K562 (cell line): ENCODE results near the gene DOCK4. TPM values are rescaled to one million over a fixed set of nuclear protein-coding genes. Genes with fewer than 3 reads are reported as not detected.

Experiments
- CBFA2T3 ChIP-seq: fragments of 450-650 bp; IDR thresholded peaks from 2 replicates; pipeline ENCODE4 v1.6.1; 2017
- EP400 ChIP-seq: fragments of 450-650 bp; IDR thresholded peaks from 2 replicates; pipeline ENCODE4 v1.6.1; 2017; ENCODE audit warnings: antibody characterized with exemption, mild to moderate bottlenecking, moderate library complexity
- GABPB2 ChIP-seq: fragments of 250-450 bp; sonication (Bioruptor Pico); conservative IDR thresholded peaks from 2 replicates; pipeline ENCODE4 v1.5.1; 2021; ENCODE audit warnings: mild to moderate bottlenecking
- GTF2A2 ChIP-seq: IDR thresholded peaks from 2 replicates; pipeline ENCODE4 v1.6.1; 2016; ENCODE audit warnings: mild to moderate bottlenecking, missing genetic modification characterization, missing compliant biosample characterization
- HDGF ChIP-seq: fragments of 450-650 bp; IDR thresholded peaks from 2 replicates; pipeline ENCODE4 v1.6.1; 2016
- IFI16 ChIP-seq: fragments of 250-450 bp; sonication (Bioruptor Pico); IDR thresholded peaks from 2 replicates; pipeline ENCODE4 v2.1.2; 2022; ENCODE audit warnings: mild to moderate bottlenecking, inconsistent platforms
- NFE2L1 ChIP-seq: fragments of 450-650 bp; IDR thresholded peaks from 2 replicates; pipeline ENCODE4 v1.6.1; 2016; ENCODE audit warnings: missing genetic modification characterization, low read depth, mild to moderate bottlenecking, missing compliant biosample characterization, moderate library complexity, borderline replicate concordance
- PTBP1 ChIP-seq: fragments of 200-400 bp; formaldehyde crosslinking; IDR thresholded peaks from 2 replicates; pipeline ENCODE4 v1.6.1; 2017; ENCODE audit warnings: low read depth, low read length
- RBM15 ChIP-seq: fragments of 200-400 bp; formaldehyde crosslinking; IDR thresholded peaks from 2 replicates; pipeline ENCODE4 v1.6.1; 2018; ENCODE audit warnings: mild to moderate bottlenecking, low read length, moderate library complexity; ENCODE audit not compliant: insufficient read depth
- SMARCC2 ChIP-seq: fragments of 450-650 bp; IDR thresholded peaks from 2 replicates; pipeline ENCODE4 v1.6.1; 2017; ENCODE audit warnings: antibody characterized with exemption, moderate library complexity, mild to moderate bottlenecking, low read depth
- TAF7 ChIP-seq: fragments of 450-650 bp; IDR thresholded peaks from 2 replicates; pipeline ENCODE4 v1.6.1; 2016; ENCODE audit warnings: missing genetic modification characterization, missing compliant biosample characterization
- ZNF184 ChIP-seq: sonication (generic); formaldehyde crosslinking; IDR thresholded peaks from 2 replicates; pipeline ENCODE4 v1.5.0; 2020; ENCODE audit warnings: missing genetic modification reagents
- ZNF324 ChIP-seq: fragments of 250-450 bp; sonication (Bioruptor Pico); IDR thresholded peaks from 2 replicates; pipeline ENCODE4 v1.4.0; 2020; ENCODE audit warnings: mild to moderate bottlenecking
- ZSCAN29 ChIP-seq: fragments of 450-650 bp; IDR thresholded peaks from 2 replicates; pipeline ENCODE4 v1.6.1; 2017
- polyA plus RNA-seq, 8 experiments: library from polyadenylated mRNA; depleted of rRNA in 4 of 8; stranded (reverse) in 5 of 8; unstranded in 3 of 8; fragments of >200 nt; fragmentation: Nextera tagmentation in 2 of 8; fragmentation: Illumina TruSeq in 1 of 8; extraction: Ambion mirVana in 2 of 8; extraction: Trizol in 1 of 8; gene quantifications; 2 replicates each; pipeline versions ENCODE4 v1.2.1 to v1.2.3, GENCODE V29; 2011 to 2014; ENCODE audit warnings: inconsistent platforms in 1 of 8, missing spikeins in 1 of 8
- total RNA-seq, 7 experiments: library from RNA; depleted of rRNA in 6 of 7; stranded (reverse); fragments of >200 nt in 6 of 7; fragmentation: Illumina TruSeq in 2 of 7; extraction: Trizol in 2 of 7; gene quantifications; 2 replicates each; pipeline versions ENCODE4 v1.2.1 to v1.2.3, GENCODE V29; 2011 to 2021; ENCODE audit warnings: low replicate concordance in 1 of 7
- TF ChIP-seq, protein P1 (sequence below): fragments of 450-650 bp; formaldehyde crosslinking; IDR thresholded peaks from 2 replicates; pipeline ENCODE4 v1.4.0; 2022; ENCODE audit warnings: missing genetic modification characterization
- TF ChIP-seq, protein P2 (sequence below): fragments of 250-450 bp; sonication (Bioruptor Pico); IDR thresholded peaks from 2 replicates; pipeline ENCODE4 v1.4.0; 2020
- TF ChIP-seq, protein P3 (sequence below): fragments of 450-650 bp; IDR thresholded peaks from 2 replicates; pipeline ENCODE4 v1.7.1; 2018; ENCODE audit warnings: mild to moderate bottlenecking, low read depth; ENCODE audit not compliant: partially characterized antibody
- TF ChIP-seq, protein P4 (sequence below): fragments of 450-650 bp; IDR thresholded peaks from 2 replicates; pipeline ENCODE4 v1.6.1; 2016; ENCODE audit warnings: borderline replicate concordance

Gene DOCK4
- total and polyA plus RNA-seq, 9 of the 15 experiments (the other 6 are each of a cell fraction or from before 2014, with no cell fraction given), result 0.42 to 5.7 (median 2.3) TPM

DNA sequence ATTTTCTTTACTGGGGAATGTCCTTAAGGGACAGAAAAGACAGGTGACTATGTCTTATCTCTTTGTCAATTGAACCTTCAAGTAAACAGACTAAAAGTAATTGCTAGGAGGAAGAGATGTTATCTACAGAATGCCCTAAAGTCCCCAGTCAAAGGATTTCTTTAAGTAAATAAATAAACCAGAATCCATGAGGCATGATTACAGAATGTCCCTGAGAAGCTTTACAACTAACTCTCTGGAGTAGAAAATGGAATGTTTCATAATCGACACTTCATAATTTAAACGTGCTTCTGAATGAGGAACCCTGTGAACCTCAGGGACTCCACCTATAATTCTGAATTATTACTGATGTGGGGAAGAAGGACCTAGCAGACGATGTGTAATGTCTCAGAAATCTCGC, 456.0 kb downstream of the DOCK4 start (continued):
- TF ChIP-seq GTF2A2 (tag), result no peak
- no peak for TF ChIP-seq GABPB2 (CRISPR knock-in tag)
- TF ChIP-seq PTBP1, result no peak
- TF ChIP-seq RBM15, result no peak
- TF ChIP-seq ZSCAN29, result no peak
- no peak for TF ChIP-seq SMARCC2
- no peak for TF ChIP-seq ZNF184
- no peak for TF ChIP-seq EP400
- TF ChIP-seq, protein P1, sequence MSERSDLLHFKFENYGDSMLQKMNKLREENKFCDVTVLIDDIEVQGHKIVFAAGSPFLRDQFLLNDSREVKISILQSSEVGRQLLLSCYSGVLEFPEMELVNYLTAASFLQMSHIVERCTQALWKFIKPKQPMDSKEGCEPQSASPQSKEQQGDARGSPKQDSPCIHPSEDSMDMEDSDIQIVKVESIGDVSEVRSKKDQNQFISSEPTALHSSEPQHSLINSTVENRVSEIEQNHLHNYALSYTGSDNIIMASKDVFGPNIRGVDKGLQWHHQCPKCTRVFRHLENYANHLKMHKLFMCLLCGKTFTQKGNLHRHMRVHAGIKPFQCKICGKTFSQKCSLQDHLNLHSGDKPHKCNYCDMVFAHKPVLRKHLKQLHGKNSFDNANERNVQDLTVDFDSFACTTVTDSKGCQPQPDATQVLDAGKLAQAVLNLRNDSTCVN (CRISPR knock-in tag), result no peak
- TF ChIP-seq HDGF, result no peak
- no peak for TF ChIP-seq ZNF324 (CRISPR knock-in tag)
- TF ChIP-seq, protein P2, sequence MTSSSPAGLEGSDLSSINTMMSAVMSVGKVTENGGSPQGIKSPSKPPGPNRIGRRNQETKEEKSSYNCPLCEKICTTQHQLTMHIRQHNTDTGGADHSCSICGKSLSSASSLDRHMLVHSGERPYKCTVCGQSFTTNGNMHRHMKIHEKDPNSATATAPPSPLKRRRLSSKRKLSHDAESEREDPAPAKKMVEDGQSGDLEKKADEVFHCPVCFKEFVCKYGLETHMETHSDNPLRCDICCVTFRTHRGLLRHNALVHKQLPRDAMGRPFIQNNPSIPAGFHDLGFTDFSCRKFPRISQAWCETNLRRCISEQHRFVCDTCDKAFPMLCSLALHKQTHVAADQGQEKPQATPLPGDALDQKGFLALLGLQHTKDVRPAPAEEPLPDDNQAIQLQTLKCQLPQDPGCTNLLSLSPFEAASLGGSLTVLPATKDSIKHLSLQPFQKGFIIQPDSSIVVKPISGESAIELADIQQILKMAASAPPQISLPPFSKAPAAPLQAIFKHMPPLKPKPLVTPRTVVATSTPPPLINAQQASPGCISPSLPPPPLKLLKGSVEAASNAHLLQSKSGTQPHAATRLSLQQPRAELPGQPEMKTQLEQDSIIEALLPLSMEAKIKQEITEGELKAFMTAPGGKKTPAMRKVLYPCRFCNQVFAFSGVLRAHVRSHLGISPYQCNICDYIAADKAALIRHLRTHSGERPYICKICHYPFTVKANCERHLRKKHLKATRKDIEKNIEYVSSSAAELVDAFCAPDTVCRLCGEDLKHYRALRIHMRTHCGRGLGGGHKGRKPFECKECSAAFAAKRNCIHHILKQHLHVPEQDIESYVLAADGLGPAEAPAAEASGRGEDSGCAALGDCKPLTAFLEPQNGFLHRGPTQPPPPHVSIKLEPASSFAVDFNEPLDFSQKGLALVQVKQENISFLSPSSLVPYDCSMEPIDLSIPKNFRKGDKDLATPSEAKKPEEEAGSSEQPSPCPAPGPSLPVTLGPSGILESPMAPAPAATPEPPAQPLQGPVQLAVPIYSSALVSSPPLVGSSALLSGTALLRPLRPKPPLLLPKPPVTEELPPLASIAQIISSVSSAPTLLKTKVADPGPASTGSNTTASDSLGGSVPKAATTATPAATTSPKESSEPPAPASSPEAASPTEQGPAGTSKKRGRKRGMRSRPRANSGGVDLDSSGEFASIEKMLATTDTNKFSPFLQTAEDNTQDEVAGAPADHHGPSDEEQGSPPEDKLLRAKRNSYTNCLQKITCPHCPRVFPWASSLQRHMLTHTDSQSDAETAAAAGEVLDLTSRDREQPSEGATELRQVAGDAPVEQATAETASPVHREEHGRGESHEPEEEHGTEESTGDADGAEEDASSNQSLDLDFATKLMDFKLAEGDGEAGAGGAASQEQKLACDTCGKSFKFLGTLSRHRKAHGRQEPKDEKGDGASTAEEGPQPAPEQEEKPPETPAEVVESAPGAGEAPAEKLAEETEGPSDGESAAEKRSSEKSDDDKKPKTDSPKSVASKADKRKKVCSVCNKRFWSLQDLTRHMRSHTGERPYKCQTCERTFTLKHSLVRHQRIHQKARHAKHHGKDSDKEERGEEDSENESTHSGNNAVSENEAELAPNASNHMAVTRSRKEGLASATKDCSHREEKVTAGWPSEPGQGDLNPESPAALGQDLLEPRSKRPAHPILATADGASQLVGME (CRISPR knock-in tag), result no peak
- TF ChIP-seq, protein P3, sequence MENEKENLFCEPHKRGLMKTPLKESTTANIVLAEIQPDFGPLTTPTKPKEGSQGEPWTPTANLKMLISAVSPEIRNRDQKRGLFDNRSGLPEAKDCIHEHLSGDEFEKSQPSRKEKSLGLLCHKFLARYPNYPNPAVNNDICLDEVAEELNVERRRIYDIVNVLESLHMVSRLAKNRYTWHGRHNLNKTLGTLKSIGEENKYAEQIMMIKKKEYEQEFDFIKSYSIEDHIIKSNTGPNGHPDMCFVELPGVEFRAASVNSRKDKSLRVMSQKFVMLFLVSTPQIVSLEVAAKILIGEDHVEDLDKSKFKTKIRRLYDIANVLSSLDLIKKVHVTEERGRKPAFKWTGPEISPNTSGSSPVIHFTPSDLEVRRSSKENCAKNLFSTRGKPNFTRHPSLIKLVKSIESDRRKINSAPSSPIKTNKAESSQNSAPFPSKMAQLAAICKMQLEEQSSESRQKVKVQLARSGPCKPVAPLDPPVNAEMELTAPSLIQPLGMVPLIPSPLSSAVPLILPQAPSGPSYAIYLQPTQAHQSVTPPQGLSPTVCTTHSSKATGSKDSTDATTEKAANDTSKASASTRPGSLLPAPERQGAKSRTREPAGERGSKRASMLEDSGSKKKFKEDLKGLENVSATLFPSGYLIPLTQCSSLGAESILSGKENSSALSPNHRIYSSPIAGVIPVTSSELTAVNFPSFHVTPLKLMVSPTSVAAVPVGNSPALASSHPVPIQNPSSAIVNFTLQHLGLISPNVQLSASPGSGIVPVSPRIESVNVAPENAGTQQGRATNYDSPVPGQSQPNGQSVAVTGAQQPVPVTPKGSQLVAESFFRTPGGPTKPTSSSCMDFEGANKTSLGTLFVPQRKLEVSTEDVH, result no peak
- no peak for TF ChIP-seq NFE2L1 (tag)
- TF ChIP-seq, protein P4, sequence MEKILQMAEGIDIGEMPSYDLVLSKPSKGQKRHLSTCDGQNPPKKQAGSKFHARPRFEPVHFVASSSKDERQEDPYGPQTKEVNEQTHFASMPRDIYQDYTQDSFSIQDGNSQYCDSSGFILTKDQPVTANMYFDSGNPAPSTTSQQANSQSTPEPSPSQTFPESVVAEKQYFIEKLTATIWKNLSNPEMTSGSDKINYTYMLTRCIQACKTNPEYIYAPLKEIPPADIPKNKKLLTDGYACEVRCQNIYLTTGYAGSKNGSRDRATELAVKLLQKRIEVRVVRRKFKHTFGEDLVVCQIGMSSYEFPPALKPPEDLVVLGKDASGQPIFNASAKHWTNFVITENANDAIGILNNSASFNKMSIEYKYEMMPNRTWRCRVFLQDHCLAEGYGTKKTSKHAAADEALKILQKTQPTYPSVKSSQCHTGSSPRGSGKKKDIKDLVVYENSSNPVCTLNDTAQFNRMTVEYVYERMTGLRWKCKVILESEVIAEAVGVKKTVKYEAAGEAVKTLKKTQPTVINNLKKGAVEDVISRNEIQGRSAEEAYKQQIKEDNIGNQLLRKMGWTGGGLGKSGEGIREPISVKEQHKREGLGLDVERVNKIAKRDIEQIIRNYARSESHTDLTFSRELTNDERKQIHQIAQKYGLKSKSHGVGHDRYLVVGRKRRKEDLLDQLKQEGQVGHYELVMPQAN, result no peak
- no peak for TF ChIP-seq TAF7 (tag)
- TF ChIP-seq CBFA2T3, result no peak
- TF ChIP-seq IFI16 (CRISPR knock-in tag), result no peak
